Neural crest cell (in vitro differentiated cells): ENCODE results near the gene PRR33. TPM values are rescaled to one million over a fixed set of nuclear protein-coding genes. Genes with fewer than 3 reads are reported as not detected.

Experiments used
- DNase-seq: peaks from one replicate; pipeline ENCODE4 v3.0.0; 2021; ENCODE audit warnings: low read depth, mixed read lengths, low spot score
- H3K27ac Mint-ChIP-seq: one replicate; pipeline ENCODE4 v1.8.0; 2021; ENCODE audit warnings: mild to moderate bottlenecking, mixed read lengths; ENCODE audit not compliant: unreplicated experiment
- H3K27me3 Mint-ChIP-seq: 2 replicates; pipeline ENCODE4 v1.8.0; 2021; ENCODE audit warnings: low read depth, mild to moderate bottlenecking, mixed read lengths
- H3K36me3 Mint-ChIP-seq: 2 replicates; pipeline ENCODE4 v1.8.0; 2021; ENCODE audit warnings: low read depth, mild to moderate bottlenecking, mixed read lengths
- H3K4me1 Mint-ChIP-seq: 2 replicates; pipeline ENCODE4 v1.8.0; 2021; ENCODE audit warnings: mixed read lengths
- H3K4me3 Mint-ChIP-seq: one replicate; pipeline ENCODE4 v1.8.0; 2021; ENCODE audit warnings: mild to moderate bottlenecking, mixed read lengths
- H3K9me3 Mint-ChIP-seq: 2 replicates; pipeline ENCODE4 v1.8.0; 2021; ENCODE audit warnings: mixed read lengths
- CTCF ChIP-seq: fragments of 200-600 bp; sonication (generic); conservative IDR thresholded peaks from 2 replicates; pipeline ENCODE4 v1.5.0; 2021; ENCODE audit warnings: antibody characterized with exemption, mild to moderate bottlenecking
- total RNA-seq: library from RNA; stranded (reverse); gene quantifications from 2 replicates; pipeline ENCODE4 v1.2.1, GENCODE V29; 2021

PRR33 gene
- total RNA-seq, 1 donor from 2014 or later, result not detected

- Mint-ChIP-seq H3K4me1 (peaks cover 22% of the 10 kb centered on the region), H3K27me3 (no peaks in the 10 kb centered on the region), H3K36me3 (no peaks in the 10 kb centered on the region), H3K4me3 (no peak overlapping the region), H3K27ac (no peak overlapping the region), H3K9me3 (peaks cover 5% of the 10 kb centered on the region)
- no peak for TF ChIP-seq CTCF
- DNase-seq, result no peak
These were observed 45.3 kb upstream of the PRR33 start for GRCh38 chr11:1936781-1937615.

DNA sequence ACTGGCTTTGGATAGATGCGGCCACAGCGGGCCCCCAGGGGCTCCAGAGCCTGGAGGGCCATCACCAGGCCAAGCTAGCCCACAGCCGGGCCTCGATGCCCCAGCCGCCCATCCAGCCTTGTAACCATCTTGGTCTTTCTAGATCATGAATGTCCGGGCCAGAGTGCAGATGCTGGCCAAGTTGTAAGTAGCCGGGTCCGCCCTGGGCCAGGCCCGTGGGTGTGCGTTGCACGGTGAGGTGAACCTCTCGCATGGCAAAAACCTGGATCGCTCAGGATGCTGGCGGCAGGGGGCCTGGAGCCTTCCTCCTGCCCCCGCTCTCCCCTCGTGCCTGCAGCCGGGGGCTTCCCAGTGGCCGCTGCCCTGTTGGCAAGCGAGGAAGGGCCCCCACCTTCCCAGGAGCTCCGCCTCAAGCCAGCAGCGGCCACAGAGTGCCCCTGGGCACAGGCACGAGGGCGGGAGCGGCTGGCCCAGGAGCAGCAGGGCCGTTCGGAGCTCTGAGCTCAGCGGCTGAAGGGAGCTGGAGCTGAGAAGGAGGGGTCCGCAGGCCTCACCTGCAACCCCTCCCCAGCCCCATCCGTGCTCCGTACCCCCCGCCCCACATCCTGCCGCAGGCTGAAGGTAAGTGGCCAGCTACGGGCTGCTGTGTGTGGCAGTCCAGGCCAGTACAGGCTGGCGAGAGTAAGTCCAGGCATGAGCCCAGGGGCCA lies 44.5 kb upstream of the PRR33 start:
- Mint-ChIP-seq H3K36me3 (no peaks in the 10 kb centered on the region), H3K4me1 (peaks cover 27% of the 10 kb centered on the region), H3K9me3 (peaks cover 5% of the 10 kb centered on the region), H3K27me3 (no peaks in the 10 kb centered on the region), H3K27ac (no peak overlapping the region), H3K4me3 (no peak overlapping the region)
- no peak for TF ChIP-seq CTCF
- DNase-seq, result no peak

DNA sequence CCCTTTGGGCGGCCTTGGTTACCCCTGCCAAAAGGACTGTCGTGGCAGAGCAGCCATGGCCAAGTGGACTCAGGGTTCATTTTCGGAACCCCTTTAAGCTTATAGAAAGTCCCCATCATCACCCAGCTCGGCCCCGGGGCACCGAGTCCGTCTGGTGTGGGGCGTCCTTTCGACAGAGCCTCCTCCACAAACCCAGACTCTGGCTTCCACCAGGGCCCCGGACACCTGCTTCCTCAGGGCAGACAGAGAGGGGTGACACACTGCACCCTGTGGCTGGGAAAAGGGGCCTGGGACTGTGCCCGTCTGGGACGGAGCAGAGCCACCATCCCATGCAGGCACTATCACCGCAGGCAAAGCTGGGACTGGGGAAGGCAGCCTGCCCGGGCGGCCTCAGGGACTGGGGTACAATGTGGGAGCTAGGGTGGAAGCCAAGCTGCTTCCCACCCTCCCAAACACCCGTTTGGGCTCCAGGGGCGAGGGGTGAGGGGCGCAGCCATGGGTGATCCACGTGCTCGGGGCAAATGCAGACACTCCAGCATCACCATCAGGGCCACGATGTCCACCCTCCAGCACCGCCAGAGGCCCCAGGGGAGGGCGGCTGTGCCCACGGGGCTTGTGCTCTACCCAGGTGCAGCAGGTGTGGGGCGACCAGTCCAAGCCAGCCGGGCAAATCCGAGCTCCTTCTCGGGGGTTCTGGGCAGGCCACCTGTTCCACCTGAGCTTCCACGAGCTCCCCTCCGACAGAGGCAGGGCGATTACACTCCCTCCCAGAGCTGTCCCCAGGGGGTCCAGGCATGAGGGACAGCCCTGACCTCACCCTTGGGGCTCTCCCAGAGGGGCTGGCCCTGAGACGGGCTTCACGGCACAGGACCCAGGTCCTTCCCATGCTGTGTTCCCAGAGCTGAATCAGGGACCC lies 43.7 kb upstream of the PRR33 start:
- peaks cover 24% of the 10 kb centered on the region for H3K4me1 Mint-ChIP-seq
- H3K27ac Mint-ChIP-seq, result no peak overlapping the region

GRCh38 chr11:1934335-1935155 lies 42.9 kb upstream of the PRR33 start:
- Mint-ChIP-seq H3K4me3 (no peak overlapping the region), H3K9me3 (peaks cover 5% of the 10 kb centered on the region), H3K27ac (no peak overlapping the region), H3K36me3 (no peaks in the 10 kb centered on the region), H3K27me3 (no peaks in the 10 kb centered on the region), H3K4me1 (peaks cover 17% of the 10 kb centered on the region)
- TF ChIP-seq CTCF, result no peak
- no peak for DNase-seq

More for the DNA sequence above, 43.7 kb upstream of the PRR33 start:
- no peak for TF ChIP-seq CTCF
- Mint-ChIP-seq H3K36me3 (no peaks in the 10 kb centered on the region), H3K4me3 (no peak overlapping the region), H3K9me3 (peaks cover 5% of the 10 kb centered on the region), H3K27me3 (no peaks in the 10 kb centered on the region)
- no peak for DNase-seq
